ENCODE results near the gene TPGS1.
A peak's percentile ranks its signal among the peaks of the same experiment; 100 is the strongest.

Gene TPGS1

GRCh38 chr19:558770-559439 lies 51.6 kb downstream of the TPGS1 start:
- H3K4ac ChIP-seq (ENCODE audit: low read length): no peak overlapping the region
- H2BK5ac ChIP-seq (ENCODE audit: low read length): no peak overlapping the region
- no peak overlapping the region for H2BK120ac ChIP-seq (ENCODE audit: low read depth, low read length)
- H4K8ac ChIP-seq (ENCODE audit: low read depth, low read length): no peak overlapping the region
- H2AFZ ChIP-seq (ENCODE audit: low read length): peak overlapping the region; percentile 70
- peaks cover 2 to 5% of the 10 kb centered on the region in 2 donors for H3K4me1 ChIP-seq (ENCODE audit: control insufficient read depth in 2 of 2, insufficient read depth in 1 of 2, low read depth in 1 of 2, low read length in 2 of 2)
- H3K18ac ChIP-seq (ENCODE audit: low read length): peak overlapping the region; percentile 57
- peak overlapping the region; percentile 15 for H3K27ac ChIP-seq (replicated peaks; ENCODE audit: low read length)
- H4K91ac ChIP-seq (ENCODE audit: low read depth, low read length, poor library complexity): no peak overlapping the region
- H3K9ac ChIP-seq (ENCODE audit: low read depth, low read length, poor library complexity): no peak overlapping the region
- H3K14ac ChIP-seq (ENCODE audit: low read length): no peak overlapping the region
- no peaks in the 10 kb centered on the region for H3K27me3 ChIP-seq (ENCODE audit: control insufficient read depth in 3 of 3, insufficient read depth in 3 of 3, low read depth in 1 of 3, low read length in 3 of 3)
- H3K36me3 ChIP-seq (replicated peaks in 1 of 2; ENCODE audit: control insufficient read depth in 2 of 2, insufficient read depth in 2 of 2, low read length in 2 of 2): peaks cover 3 to 8% of the 10 kb centered on the region in 2 donors
- no peak overlapping the region for H3K23ac ChIP-seq (ENCODE audit: low read depth, low read length, poor library complexity)
- H2AK5ac ChIP-seq (ENCODE audit: low read depth, low read length): peak overlapping the region; percentile 11
- no peak overlapping the region for H3K4me2 ChIP-seq (ENCODE audit: insufficient read depth, low read length, poor library complexity, severe bottlenecking)
- no peak overlapping the region for H2BK12ac ChIP-seq (ENCODE audit: low read length)
- no peak for DNase-seq (ENCODE audit: low spot score)
- H3K79me1 ChIP-seq (ENCODE audit: low read depth, low read length): no peaks in the 10 kb centered on the region
- H3K9me3 ChIP-seq (replicated peaks in 1 of 2; ENCODE audit: control insufficient read depth in 2 of 2, insufficient read depth in 1 of 2, low read depth in 1 of 2, low read length in 2 of 2): peaks cover 2 to 3% of the 10 kb centered on the region in 2 donors
- no CpG with 5 or more reads among the region's 21 CpGs for WGBS, 2 donors (ENCODE audit: extremely low coverage in 2 of 2, insufficient read length in 2 of 2, insufficient replicate concordance in 1 of 2)
- no peak overlapping the region for H3K4me3 ChIP-seq (ENCODE audit: low read length in 2 of 2)
- H2BK15ac ChIP-seq (ENCODE audit: low read length): no peak overlapping the region

GRCh38 chr19:560121-560520 lies 52.8 kb downstream of the TPGS1 start:
- no peak overlapping the region for H2BK15ac ChIP-seq (ENCODE audit: low read length)
- H3K23ac ChIP-seq (ENCODE audit: low read depth, low read length, poor library complexity): no peak overlapping the region
- no peak overlapping the region for H3K18ac ChIP-seq (ENCODE audit: low read length)
- H3K9ac ChIP-seq (ENCODE audit: low read depth, low read length, poor library complexity): no peak overlapping the region
- no peak overlapping the region for H3K14ac ChIP-seq (ENCODE audit: low read length)
- no peaks in the 10 kb centered on the region for H3K27me3 ChIP-seq (ENCODE audit: control insufficient read depth in 3 of 3, insufficient read depth in 3 of 3, low read depth in 1 of 3, low read length in 3 of 3)
- no peak overlapping the region for H3K4ac ChIP-seq (ENCODE audit: low read length)
- H2AK5ac ChIP-seq (ENCODE audit: low read depth, low read length): no peak overlapping the region
- no peak overlapping the region for H3K27ac ChIP-seq (replicated peaks; ENCODE audit: low read length)
- no peak overlapping the region for H2AFZ ChIP-seq (ENCODE audit: low read length)
- H2BK120ac ChIP-seq (ENCODE audit: low read depth, low read length): no peak overlapping the region
- H3K4me3 ChIP-seq (ENCODE audit: low read length in 2 of 2): no peak overlapping the region
- WGBS, 2 donors (ENCODE audit: extremely low coverage in 2 of 2, insufficient read length in 2 of 2, insufficient replicate concordance in 1 of 2): no CpG with 5 or more reads among the region's 12 CpGs
- no peak overlapping the region for H4K91ac ChIP-seq (ENCODE audit: low read depth, low read length, poor library complexity)
- no peak overlapping the region for H2BK5ac ChIP-seq (ENCODE audit: low read length)
- H3K4me2 ChIP-seq (ENCODE audit: insufficient read depth, low read length, poor library complexity, severe bottlenecking): no peak overlapping the region
- peaks cover 3 to 8% of the 10 kb centered on the region in 2 donors for H3K36me3 ChIP-seq (replicated peaks in 1 of 2; ENCODE audit: control insufficient read depth in 2 of 2, insufficient read depth in 2 of 2, low read length in 2 of 2)
- no peaks in the 10 kb centered on the region for H3K79me1 ChIP-seq (ENCODE audit: low read depth, low read length)
- no peak overlapping the region for H2BK12ac ChIP-seq (ENCODE audit: low read length)
- H4K8ac ChIP-seq (ENCODE audit: low read depth, low read length): no peak overlapping the region
- H3K4me1 ChIP-seq (ENCODE audit: control insufficient read depth in 2 of 2, insufficient read depth in 1 of 2, low read depth in 1 of 2, low read length in 2 of 2): peaks cover 2 to 5% of the 10 kb centered on the region in 2 donors
- no peak for DNase-seq (ENCODE audit: low spot score)
- H3K9me3 ChIP-seq (replicated peaks in 1 of 2; ENCODE audit: control insufficient read depth in 2 of 2, insufficient read depth in 1 of 2, low read depth in 1 of 2, low read length in 2 of 2): peaks cover 2 to 3% of the 10 kb centered on the region in 2 donors

- no peak overlapping the region for H2AFZ ChIP-seq (ENCODE audit: low read length)
- no peak overlapping the region for H3K9ac ChIP-seq (ENCODE audit: low read depth, low read length, poor library complexity)
- H3K4me1 ChIP-seq (ENCODE audit: control insufficient read depth in 2 of 2, insufficient read depth in 1 of 2, low read depth in 1 of 2, low read length in 2 of 2): no peaks in the 10 kb centered on the region
- no CpG with 5 or more reads among the region's 19 CpGs for WGBS, 2 donors (ENCODE audit: extremely low coverage in 2 of 2, insufficient read length in 2 of 2, insufficient replicate concordance in 1 of 2)
- no peak overlapping the region for H3K4me3 ChIP-seq (ENCODE audit: low read length in 2 of 2)
- no peak overlapping the region for H3K14ac ChIP-seq (ENCODE audit: low read length)
- no peak overlapping the region for H4K91ac ChIP-seq (ENCODE audit: low read depth, low read length, poor library complexity)
- no peak overlapping the region for H3K18ac ChIP-seq (ENCODE audit: low read length)
- no peak overlapping the region for H2BK15ac ChIP-seq (ENCODE audit: low read length)
- no peak overlapping the region for H2BK5ac ChIP-seq (ENCODE audit: low read length)
- H3K27me3 ChIP-seq (ENCODE audit: control insufficient read depth in 3 of 3, insufficient read depth in 3 of 3, low read depth in 1 of 3, low read length in 3 of 3): no peaks in the 10 kb centered on the region
- no peak for DNase-seq (ENCODE audit: low spot score)
- H2BK12ac ChIP-seq (ENCODE audit: low read length): no peak overlapping the region
- H2AK5ac ChIP-seq (ENCODE audit: low read depth, low read length): no peak overlapping the region
- H3K27ac ChIP-seq (replicated peaks; ENCODE audit: low read length): no peak overlapping the region
- peaks cover 12 to 20% of the 10 kb centered on the region in 2 donors for H3K36me3 ChIP-seq (replicated peaks in 1 of 2; ENCODE audit: control insufficient read depth in 2 of 2, insufficient read depth in 2 of 2, low read length in 2 of 2)
- no peak overlapping the region for H4K8ac ChIP-seq (ENCODE audit: low read depth, low read length)
- peaks cover 4 to 5% of the 10 kb centered on the region in 2 donors for H3K9me3 ChIP-seq (replicated peaks in 1 of 2; ENCODE audit: control insufficient read depth in 2 of 2, insufficient read depth in 1 of 2, low read depth in 1 of 2, low read length in 2 of 2)
- no peak overlapping the region for H3K23ac ChIP-seq (ENCODE audit: low read depth, low read length, poor library complexity)
- no peak overlapping the region for H3K4me2 ChIP-seq (ENCODE audit: insufficient read depth, low read length, poor library complexity, severe bottlenecking)
- no peak overlapping the region for H3K4ac ChIP-seq (ENCODE audit: low read length)
- H3K79me1 ChIP-seq (ENCODE audit: low read depth, low read length): no peaks in the 10 kb centered on the region
- H2BK120ac ChIP-seq (ENCODE audit: low read depth, low read length): no peak overlapping the region
Observed at GRCh38 chr19:566403-566802, 59.1 kb downstream of the TPGS1 start.

DNA sequence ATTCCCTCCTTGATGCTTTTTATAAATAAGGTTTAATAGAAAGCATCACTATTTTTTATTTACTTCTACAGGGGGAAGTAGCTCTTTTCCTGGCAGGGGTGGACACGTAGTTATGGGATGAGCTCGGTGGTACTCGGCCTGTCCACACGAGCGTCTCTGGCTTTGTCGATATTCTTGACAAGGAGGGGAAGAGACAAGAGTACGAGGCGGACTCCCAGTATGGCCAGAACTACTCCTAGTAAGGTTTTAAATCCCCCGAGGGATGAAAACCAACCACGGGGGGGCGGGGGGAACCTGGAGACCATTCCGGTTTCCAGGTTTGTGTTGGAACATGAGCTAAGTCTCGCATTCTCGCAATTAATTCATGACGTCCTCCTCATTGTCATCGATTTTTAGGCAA lies 59.5 kb downstream of the TPGS1 start:
- Histone ChIP-seq H3K23ac (ENCODE audit: low read depth, low read length, poor library complexity) (no peak overlapping the region), H3K4me2 (ENCODE audit: insufficient read depth, low read length, poor library complexity, severe bottlenecking) (no peak overlapping the region), H3K27me3 (ENCODE audit: control insufficient read depth in 3 of 3, insufficient read depth in 3 of 3, low read depth in 1 of 3, low read length in 3 of 3) (no peaks in the 10 kb centered on the region), H3K9me3 (replicated peaks in 1 of 2; ENCODE audit: control insufficient read depth in 2 of 2, insufficient read depth in 1 of 2, low read depth in 1 of 2, low read length in 2 of 2) (peaks cover 4 to 5% of the 10 kb centered on the region in 2 donors), H3K4ac (ENCODE audit: low read length) (no peak overlapping the region), H3K18ac (ENCODE audit: low read length) (no peak overlapping the region), H2BK5ac (ENCODE audit: low read length) (no peak overlapping the region), H3K9ac (ENCODE audit: low read depth, low read length, poor library complexity) (no peak overlapping the region), H2AK5ac (ENCODE audit: low read depth, low read length) (no peak overlapping the region), H2BK12ac (ENCODE audit: low read length) (no peak overlapping the region), H2BK120ac (ENCODE audit: low read depth, low read length) (no peak overlapping the region), H2AFZ (ENCODE audit: low read length) (no peak overlapping the region), H4K91ac (ENCODE audit: low read depth, low read length, poor library complexity) (no peak overlapping the region), H4K8ac (ENCODE audit: low read depth, low read length) (no peak overlapping the region), H3K36me3 (replicated peaks in 1 of 2; ENCODE audit: control insufficient read depth in 2 of 2, insufficient read depth in 2 of 2, low read length in 2 of 2) (peaks cover 12 to 20% of the 10 kb centered on the region in 2 donors), H2BK15ac (ENCODE audit: low read length) (no peak overlapping the region), H3K14ac (ENCODE audit: low read length) (no peak overlapping the region), H3K79me1 (ENCODE audit: low read depth, low read length) (no peaks in the 10 kb centered on the region), H3K27ac (replicated peaks; ENCODE audit: low read length) (no peak overlapping the region), H3K4me3 (ENCODE audit: low read length in 2 of 2) (no peak overlapping the region), H3K4me1 (ENCODE audit: control insufficient read depth in 2 of 2, insufficient read depth in 1 of 2, low read depth in 1 of 2, low read length in 2 of 2) (no peaks in the 10 kb centered on the region)
- whole genome bisulfite sequencing, 2 donors (ENCODE audit: extremely low coverage in 2 of 2, insufficient read length in 2 of 2, insufficient replicate concordance in 1 of 2): no CpG with 5 or more reads among the region's 16 CpGs
- no peak for DNase-seq (ENCODE audit: low spot score)

Measured in neuronal stem cell (in vitro differentiated cells).